ENCODE measurements around the gene DKC1.

DKC1 gene

GRCh38 chrX:154799556-154800348, 37.1 kb downstream of the DKC1 start (continued):
- TF ChIP-seq POU6F1 (CRISPR knock-in tag; IDR thresholded peaks at IDR 0.05; ENCODE audit: borderline replicate concordance, low read depth) = no peak
- TF ChIP-seq ZFP30 (CRISPR knock-in tag; IDR thresholded peaks at IDR 0.05) = no peak
- TF ChIP-seq ZFP3 (CRISPR knock-in tag; IDR thresholded peaks at IDR 0.05) = no peak
- no peak for TF ChIP-seq ZC3H10 (CRISPR knock-in tag; IDR thresholded peaks at IDR 0.05)
- no peak for TF ChIP-seq ZNF565 (CRISPR knock-in tag; conservative IDR thresholded peaks at IDR 0.05; ENCODE audit: low read depth)
- no peak for TF ChIP-seq TOX (CRISPR knock-in tag; IDR thresholded peaks at IDR 0.05; ENCODE audit: borderline replicate concordance)
- TF ChIP-seq CSRNP3 (CRISPR knock-in tag; IDR thresholded peaks at IDR 0.05) = no peak
- TF ChIP-seq RARB (CRISPR knock-in tag; IDR thresholded peaks at IDR 0.05) = no peak
- TF ChIP-seq BACH2 (CRISPR knock-in tag; IDR thresholded peaks at IDR 0.05; ENCODE audit: borderline replicate concordance) = no peak

- ATAC-seq = no peak
- TF ChIP-seq GLIS3 (CRISPR knock-in tag; IDR thresholded peaks at IDR 0.05) (no peak), ISL1 (CRISPR knock-in tag; IDR thresholded peaks at IDR 0.05) (no peak), ZNF70 (CRISPR knock-in tag; IDR thresholded peaks at IDR 0.05) (no peak), ESRRG (CRISPR knock-in tag; IDR thresholded peaks at IDR 0.05) (no peak), ZC3H10 (CRISPR knock-in tag; IDR thresholded peaks at IDR 0.05) (no peak), POU6F1 (CRISPR knock-in tag; IDR thresholded peaks at IDR 0.05; ENCODE audit: borderline replicate concordance, low read depth) (no peak), OSR1 (CRISPR knock-in tag; IDR thresholded peaks at IDR 0.05) (no peak)
These were observed 38.0 kb downstream of the DKC1 start for GRCh38 chrX:154800478-154801210.

- no peak for ATAC-seq
These were observed 40.3 kb downstream of the DKC1 start for GRCh38 chrX:154802947-154803346.

GRCh38 chrX:154804261-154804956, 41.7 kb downstream of the DKC1 start:
- TF ChIP-seq TCF4 (CRISPR knock-in tag; IDR thresholded peaks at IDR 0.05; ENCODE audit: borderline replicate concordance) (no peak), TSHZ2 (CRISPR knock-in tag; IDR thresholded peaks at IDR 0.05) (no peak), SNAI2 (CRISPR knock-in tag; IDR thresholded peaks at IDR 0.05) (no peak), BACH2 (CRISPR knock-in tag; IDR thresholded peaks at IDR 0.05; ENCODE audit: borderline replicate concordance) (no peak)
- peak; percentile 4; the same call in 2 of the 3 replicates for ATAC-seq

More at GRCh38 chrX:154802947-154803346, 40.3 kb downstream of the DKC1 start:
- TF ChIP-seq ZFP30 (CRISPR knock-in tag; IDR thresholded peaks at IDR 0.05) (no peak), ZNF565 (CRISPR knock-in tag; conservative IDR thresholded peaks at IDR 0.05; ENCODE audit: low read depth) (no peak)
